ENCODE measurements around the gene GLO1.

GLO1 gene

DNA sequence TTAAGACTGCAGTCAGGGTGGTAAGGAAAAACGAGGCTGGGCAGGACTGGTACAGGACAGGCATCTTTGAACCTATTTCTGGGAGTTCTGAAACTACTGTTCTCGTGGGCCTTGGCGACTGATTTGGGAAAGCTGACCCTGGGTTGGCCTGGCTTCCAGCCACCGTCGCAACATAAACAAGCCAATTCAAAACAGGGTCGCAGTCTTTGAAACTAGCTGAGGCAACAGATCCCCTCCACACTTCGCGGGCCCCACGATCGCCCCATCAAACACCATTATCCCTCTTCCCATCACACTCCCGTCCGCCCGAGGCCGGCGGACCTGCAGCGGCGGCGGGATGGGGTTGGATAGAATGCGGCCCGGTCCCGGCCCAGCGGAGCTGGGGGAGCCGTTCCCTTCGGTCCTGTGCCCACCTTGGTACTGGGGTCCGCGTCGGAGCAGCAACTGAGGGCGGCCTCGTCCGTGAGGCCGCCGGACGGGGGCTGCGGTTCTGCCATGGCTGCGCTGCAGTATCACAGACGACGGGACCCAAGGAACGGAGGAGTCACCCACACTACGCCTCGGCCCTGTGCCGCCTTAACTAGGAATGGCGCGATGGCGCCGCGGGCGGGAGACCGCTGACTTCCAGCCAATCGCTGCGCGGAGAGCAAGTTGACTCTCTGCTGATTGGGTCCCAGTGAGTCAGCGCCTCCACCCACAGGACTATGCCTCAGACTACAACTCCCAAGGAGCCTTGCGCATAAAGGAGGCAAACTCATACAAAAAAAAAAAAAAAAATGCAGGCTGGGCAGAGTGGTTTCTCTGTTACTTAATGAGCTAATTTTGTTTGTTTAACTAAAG is at the start of gene GLO1:
GLO1 (minus strand) TSS at position 588 of the 840 bp plus-strand sequence; CDS start at position 497, 91 bp downstream.
- peak; percentile 99 for DNase-seq

DNA sequence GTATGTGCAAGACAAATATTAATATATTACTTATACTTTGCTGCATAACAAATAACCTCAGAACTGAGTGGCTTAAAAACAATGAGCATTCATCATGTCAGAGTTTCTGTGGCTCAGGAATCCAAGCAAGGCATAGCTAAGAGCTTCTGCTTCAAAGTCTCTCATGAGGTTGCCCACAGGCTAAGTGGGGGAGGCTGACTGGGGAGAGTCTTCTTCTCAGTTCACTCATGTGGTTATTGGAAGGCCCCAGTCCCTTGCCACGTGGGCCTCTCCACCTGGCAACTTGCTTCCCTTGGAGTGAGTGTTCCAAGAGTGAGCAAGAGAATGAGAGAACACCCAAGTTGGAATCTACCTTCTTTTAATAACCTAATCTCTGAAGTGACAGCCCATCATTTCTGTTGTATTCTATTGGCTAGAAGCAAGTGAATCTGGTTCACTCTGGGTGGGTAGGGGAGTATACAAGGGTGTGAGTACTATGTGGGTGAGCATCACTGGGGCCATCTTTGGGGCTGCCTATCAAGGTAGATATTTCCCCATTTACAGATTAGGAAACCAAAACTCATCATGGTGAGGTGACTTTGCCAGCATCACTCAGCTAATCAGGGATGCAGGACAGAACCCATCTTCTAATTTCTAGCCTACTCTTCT is 48.1 kb upstream of the GLO1 start:
- peak; percentile 10 for DNase-seq

DNA sequence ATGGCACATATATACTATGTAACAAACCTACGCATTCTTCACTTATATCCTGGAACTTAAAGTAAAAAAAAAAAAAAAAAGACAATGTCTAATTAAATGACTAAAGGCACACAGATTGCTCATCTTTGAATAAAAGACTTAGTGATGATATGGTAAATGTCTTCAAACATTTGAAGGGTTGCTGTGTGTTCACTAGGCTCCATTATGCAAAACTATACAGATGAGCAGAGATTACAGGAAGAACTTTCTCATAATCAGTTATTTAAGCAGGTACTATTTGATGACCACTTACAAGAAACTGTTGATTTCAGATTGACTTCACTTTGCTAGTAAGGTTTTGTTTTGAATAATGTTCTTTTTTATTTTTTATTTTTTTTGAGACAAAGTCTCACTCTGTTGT is 46.5 kb upstream of the GLO1 start:
- peak; percentile 28 for DNase-seq

DNA sequence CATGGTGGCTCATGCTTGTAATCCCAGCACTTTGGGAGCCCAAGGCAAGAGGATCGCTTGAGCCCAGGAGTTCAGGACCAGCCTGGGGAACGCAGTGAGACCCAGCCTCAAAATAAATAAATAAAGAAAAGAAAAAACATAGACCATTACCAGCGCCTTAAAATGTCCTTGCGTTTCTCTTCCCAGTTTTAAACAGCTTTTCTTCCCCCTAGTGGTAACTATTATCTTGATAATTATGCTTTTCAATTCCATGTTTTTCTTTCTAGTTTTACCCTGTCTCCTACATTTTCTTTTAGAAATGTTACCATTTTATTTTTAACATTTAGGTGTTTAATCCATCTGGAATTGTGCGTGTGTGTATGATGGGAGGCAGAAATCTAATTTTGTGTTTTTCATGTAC is 36.6 kb upstream of the GLO1 start:
- DNase-seq = no peak

DNA sequence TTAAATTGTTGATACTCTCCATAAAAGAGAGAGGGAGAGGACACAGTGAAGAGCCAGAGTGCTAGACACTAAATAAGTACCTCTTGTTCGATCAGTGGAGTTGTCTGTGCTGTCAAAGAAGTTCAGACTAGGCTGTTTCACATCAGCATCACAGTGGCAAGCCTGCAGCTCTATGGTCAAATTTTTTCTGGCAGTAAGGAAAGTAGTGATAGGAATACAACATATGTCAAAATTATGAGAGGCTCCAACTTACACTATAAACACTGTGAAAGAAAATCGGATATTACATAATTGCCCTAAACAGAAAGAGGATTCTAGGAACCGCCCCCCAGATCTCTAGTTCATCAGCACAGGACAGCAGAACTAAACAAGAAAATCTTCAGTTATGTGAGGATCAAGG is 35.3 kb upstream of the GLO1 start:
- no peak for DNase-seq

DNA sequence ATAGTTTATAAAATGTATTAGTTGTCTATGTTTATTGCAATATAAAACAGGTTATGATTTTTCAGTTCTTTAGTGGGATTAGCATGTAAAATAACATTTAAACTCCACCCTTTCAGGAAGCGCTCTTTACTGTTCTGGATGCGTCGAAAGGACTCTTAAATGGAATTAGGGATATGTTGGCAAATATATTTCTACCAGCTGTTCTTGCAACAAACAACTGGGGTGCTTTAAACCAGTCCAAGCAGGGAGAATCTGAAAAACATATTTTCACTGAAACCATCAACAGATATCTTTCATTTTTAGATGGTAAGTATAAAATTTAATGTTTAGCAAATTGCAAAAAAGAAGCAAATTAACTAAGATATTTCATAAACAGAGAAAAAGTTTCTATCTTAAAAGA is 34.0 kb upstream of the GLO1 start:
- no peak for DNase-seq

DNA sequence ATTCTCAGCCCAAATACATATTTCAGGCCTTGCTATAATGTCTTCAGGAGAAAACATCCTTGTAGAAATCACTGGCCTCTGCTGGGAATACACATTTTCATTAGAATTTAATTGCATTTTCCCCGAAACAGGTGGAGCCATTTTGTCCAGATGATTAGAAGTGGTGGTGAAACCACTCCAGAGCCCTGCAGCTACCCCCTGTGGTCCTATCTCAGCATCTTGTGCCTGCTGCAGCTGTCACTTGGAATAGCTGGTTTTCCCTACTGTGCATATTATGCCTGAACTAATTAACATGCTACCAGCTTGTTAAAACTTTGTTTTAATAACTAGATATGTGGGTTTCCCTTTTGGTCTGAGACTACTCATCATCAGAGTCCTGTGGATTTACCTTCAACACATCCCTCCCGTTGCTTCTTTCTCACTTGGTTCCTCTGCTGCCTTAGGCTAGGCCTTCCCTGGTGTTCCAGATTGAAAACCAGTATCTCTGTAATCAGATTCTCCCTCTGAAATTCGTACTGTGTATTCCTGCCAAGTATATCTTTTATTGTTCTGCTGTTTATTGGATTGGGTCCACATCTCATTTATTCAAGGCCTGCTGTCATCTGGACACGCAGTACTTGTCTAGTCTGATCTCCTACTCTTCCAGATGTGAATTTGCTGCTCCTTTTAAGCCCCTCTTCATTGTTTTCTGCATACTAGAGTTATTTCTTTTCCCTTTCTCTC is 27.4 kb upstream of the GLO1 start:
- no peak for DNase-seq

DNA sequence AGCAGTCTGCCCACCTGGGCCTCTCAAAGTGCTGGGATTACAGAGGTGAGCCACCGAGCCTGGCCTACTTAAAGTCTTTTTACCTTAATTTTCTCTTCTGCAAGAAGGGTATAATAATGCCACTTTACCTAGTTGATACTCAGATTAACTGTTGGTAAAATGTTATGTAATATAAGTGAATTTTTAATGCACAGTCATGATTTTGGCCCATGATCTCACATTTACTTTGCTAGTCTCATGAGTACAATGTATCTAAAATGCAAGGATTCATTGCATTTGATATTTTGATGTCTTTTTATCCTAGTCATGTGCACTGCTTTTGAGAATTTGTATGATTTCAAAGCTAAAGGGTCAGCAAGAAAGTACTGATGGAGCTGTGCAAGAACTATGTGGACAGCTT is 25.3 kb upstream of the GLO1 start:
- DNase-seq = no peak

DNA sequence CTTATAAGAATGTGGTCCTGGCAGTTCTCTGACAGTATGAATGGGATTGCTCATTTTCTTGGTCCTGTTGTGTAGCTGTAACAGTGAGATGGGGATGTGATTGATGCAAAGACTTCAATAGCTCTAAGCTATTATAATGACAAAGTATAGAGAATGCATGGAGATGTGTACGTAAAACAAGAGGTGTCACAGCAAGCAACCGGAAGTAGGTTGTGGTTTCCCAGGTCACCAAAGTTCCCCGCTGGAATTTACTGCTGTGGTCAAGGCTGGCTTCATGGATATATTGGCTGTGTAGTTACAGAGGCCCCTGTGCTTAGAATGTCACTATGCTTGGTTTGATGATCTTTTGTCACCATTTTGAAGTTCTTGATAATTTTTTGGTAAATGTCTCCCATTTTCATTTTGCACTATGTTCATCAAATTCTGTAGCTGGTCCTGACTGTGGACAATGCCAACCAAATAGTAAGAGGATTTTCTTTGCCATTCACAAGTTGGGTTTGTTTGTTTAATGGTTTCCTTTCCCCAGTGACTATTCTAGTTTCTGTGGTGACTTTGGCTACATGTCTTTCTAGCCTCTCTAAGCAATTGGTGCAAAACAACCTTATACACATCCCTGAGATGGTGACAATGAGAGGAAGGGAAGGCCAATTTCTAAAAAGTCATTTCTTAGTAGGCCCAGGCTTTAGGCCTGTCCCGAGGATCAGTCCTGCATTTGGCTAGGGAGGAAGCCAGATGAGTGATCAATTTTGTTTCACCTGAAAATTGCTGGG is 22.7 kb upstream of the GLO1 start:
- peak; percentile 39 for DNase-seq

DNA sequence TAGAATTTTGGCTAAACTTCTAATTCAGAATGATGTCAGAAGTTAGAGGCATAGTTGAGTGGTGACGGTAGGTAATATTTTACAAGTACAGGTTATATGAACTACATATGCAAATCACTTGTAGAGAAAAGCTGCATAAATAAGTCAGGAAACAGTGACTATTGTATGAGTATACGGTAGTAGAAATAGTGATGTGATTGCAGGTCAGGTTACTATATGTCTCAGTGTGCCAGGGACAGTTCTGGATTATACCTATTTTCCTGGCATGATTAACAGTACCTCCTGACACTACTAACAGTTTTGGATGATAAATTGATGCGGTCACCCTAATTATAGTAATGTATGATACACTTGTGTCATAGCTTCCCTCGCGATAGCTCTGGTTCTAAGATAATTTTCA is 21.4 kb upstream of the GLO1 start:
- no peak for DNase-seq

DNA sequence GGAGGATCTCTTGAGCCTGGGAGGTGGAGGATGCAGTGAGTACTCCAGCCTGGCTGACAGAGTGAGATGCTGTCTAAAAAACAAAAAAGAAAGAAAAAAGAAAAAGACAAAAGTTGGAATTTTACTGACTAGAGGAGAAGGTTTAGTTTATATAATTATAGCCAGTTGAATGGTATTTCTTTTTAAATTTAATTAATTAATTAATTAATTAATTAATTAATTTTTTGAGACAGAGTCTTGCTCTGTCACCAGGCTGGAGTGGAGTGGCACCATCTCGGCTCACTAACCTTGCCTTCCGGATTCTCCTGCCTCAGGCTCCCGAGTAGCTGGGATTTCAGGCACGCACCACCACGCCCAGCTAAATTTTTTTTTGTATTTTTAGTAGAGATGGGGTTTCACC is 20.8 kb upstream of the GLO1 start:
- DNase-seq = no peak

DNA sequence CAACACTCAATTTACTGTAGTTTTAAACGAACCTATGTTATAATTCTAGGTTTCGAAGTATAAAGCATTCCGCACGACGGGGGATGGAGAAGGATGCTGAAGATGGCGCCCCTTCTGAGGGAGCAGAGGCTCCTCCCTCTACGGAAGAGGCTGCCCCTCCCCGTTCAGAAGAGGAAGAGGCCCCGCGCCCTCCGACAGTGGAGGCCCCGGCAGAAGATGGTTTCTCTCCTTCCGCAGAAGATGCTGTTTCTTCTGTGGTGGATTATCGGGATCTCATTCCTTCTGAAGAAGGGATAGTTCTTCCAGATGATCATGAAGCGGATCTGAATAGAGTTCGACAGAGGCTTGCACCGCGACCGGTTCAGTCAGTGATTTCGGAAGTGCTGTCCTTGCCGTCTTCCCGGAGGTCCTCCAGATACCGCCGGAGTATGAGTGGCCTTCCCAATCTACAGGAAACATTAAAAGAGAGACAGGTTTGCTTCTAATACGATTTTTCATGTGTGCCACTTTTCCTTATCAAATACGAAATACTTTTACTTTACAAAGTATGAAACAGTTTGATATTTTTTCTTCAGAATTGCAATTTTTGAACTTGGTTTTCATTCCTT is 19.9 kb upstream of the GLO1 start:
- no peak for DNase-seq

DNA sequence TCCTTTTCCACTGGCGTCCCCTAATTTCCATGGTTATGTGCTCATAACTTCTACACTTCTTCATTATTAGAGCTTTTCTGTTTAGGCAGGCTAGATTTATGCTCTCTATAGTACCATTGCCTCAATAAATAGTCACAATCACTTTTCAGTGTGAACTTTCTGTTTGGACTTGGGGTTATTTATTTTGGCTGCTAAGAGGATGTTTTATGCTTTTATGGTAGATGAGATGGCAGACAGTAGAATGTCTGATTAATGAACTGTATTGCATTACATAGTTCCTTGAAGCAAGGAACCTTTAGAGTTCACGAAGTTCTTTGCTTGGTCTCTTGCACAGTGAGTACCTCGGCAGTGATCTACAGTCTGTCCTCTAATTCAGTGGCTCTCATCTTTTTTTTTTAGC is 19.1 kb upstream of the GLO1 start:
- no peak for DNase-seq

DNA sequence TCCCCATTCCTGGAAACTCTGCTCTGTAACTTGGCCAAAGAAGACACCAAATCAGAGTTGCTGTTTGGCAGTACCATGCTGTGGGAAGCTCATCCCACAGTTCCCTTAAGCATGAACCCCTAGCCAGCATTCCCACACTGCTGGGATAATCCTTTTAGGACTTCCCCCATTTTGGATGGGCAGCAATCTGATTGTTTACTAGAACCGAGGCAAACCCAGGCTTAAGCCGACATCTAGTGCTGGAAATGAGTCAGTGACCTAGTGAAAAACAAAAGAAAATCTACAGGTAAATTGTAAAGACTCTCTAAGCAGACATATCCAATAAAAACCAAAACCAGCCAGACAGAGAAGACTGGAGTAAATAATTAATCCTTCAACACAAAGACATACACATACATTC is 17.4 kb upstream of the GLO1 start:
- DNase-seq = peak; percentile 15

DNA sequence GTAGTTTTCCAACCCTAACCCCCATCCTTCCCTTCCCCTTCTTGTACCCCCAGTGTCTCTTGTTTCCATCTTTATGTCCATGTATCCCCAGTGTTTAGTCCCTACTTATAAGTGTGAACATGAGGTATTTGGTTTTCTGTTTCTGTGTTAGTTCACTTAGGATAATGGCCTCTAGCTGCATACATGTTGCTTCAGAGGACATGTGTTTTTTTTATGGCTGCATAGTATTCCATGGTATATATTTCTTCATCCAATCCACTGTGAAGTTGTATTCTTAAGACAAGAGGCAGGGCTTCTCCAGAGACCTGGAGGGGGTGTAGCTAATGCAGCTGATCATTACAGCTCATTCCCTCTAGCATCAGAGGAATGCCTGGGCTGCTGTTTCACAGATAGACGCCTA is 16.4 kb upstream of the GLO1 start:
- no peak for DNase-seq

DNA sequence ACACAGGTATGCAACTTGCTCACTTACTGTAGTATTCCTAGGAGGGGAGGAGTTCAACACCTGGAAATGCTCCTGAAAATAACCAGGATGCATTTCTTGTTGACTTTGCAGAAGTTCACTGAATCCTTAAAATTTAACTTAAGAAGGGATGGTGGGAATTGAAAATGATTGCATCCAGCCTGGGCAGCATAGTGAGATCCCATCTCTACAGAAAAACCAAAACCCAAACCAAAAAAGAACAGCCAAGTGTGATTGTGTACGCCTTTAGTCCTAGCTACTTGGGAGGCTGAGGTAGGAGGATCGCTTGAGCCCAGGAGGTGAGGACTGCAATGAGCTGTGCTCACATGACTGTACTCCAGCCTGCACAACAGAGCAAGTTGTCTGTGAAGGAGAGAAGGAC is 13.9 kb upstream of the GLO1 start:
- no peak for DNase-seq

DNA sequence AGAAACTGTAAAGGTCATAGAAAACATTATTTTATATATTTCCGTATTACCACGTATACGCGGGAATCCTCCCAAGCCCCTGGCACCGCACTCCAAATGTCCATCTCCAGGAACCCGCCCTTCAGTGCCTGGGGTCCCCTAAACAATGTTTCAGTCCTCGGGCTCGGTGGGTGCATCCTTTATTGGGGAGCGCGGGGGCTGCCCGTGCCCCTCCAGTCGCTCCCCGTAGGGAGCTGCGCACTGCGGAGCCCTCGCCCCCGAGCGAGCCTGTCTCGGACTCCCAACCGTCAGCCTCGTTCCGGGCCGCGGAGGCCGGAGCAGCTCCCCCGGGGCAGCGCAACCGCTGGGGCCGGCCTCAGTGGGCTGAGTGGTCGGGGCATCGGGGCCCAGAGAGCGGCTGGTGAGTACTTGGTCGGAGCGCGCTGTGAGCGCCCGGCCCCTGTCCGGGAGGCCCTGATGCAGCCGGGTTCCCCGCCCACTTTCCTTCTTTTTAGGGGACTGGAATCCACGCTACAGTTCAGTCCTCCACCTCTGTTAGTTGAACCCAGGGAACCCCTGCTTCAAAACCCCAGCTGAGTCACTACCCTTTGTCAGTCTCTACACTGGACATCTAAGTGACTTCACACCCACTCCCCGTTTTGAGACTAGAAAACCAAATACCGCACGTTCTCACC is 12.2 kb upstream of the GLO1 start, which contains the start of gene DNAH8:
DNAH8 (plus strand) TSS at position 296 of the 674 bp plus-strand sequence. CDS start 7,499 bp downstream, outside the sequence.
- DNase-seq = peak; percentile 41

DNA sequence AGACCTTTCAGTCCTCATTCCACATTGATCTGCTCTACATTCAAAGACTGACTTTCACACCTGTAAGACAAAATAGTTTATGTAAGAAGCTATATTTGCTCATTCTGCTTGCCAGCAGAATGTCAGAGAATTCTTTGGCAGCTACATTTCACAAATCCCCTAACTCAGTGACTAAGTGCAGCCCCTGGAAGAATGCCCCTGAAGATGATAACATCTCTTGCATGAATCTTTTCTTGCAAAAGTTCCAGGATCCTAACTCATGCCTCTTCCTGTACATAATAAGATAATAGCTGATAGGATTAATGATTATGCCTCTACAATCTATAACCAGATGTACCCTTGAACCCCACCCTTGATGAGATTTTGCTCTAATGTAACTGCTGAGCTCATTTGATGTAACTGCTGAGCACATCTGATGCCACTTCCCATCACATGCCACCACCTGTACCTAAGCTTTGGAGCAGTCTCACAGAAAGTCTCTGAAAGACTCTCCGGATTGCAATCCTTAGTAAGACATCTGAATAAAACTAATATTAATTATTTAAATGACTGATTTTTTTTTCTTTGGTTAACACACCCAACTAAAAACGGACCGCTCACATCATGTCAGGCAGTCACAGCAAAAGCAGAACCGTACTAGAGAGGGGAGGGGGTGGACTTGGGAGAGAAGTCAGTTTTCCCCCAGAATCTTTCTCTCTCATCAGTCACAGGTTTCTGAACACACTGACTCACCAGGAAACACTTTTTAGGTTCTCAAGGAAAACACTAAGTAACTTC is 11.5 kb upstream of the GLO1 start:
- peak; percentile 40 for DNase-seq

DNA sequence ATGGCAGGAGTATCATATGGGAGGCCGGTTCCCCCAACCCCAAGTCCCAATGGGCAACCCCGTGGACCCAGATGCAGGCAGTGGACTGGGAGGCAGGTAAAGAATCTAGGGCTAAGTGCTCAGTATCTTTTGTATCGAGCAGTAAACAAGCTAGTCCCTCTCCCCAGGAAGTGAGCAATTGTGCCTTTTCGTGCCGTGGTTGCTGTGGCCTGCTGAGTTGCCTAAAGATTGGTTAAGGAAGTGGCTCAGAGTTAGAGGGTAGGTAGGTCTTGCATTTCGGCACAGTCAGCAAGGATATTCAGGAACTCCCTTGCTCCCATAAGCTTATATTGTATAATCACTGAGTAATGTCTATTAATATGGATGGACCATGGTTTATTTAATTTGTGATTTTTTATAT is 10.9 kb upstream of the GLO1 start:
- peak; percentile 86 for DNase-seq

DNA sequence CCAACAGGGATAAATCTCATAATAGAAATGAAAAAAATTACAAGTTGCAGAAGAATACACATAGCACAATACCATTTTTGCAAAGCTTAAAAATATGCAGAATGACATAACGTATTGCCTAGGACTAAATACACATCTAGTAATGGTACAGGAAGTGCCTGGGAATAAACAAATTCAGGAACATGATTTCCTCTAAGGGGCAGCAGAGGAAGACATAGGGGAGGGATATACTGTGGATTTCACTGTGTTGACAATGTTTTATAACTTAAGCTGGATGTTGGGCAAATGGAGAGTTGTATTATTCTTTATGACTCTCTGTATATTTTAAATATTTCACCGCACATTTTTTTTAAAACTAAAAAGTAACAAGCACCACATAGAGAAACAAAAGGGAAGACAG is 5.6 kb upstream of the GLO1 start:
- no peak for DNase-seq

DNA sequence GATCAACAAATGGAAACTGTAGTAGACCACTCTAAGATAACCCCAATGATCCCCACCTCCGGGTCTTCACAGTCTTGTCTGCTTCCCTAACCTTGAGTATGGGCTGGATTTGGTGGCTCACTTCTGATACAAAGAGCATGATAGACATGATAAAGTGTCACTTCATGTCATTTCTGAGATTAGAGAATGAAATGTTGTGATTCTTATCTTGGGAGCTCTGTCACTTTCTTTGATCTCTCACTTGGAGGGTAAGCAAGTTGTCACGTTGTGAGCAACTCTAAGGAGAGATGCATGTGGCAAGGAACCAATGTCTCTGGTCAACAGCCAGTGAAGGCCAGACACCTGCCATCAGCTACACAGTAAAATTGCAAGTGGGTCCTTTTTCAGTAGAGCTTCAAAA is 3.0 kb upstream of the GLO1 start:
- no peak for DNase-seq

All from activated CD4-positive, alpha-beta T cell treated with anti-CD3 and anti-CD28 coated beads, Interleukin-2, amount 50 U/mL, for 16 hours (primary cell).